GM20000 (cell line): Measurements from ENCODE around the gene MEGF6.

Experiments
- DNase-seq: peaks from one replicate; pipeline ENCODE4 v3.0.0; 2012; ENCODE audit warnings: low spot score
- CTCF ChIP-seq: IDR thresholded peaks from 2 replicates; pipeline ENCODE4 v1.5.1; 2012; ENCODE audit warnings: mild to moderate bottlenecking, control low read depth; ENCODE audit errors: extremely low read depth, missing control alignments

The MEGF6 gene

DNA sequence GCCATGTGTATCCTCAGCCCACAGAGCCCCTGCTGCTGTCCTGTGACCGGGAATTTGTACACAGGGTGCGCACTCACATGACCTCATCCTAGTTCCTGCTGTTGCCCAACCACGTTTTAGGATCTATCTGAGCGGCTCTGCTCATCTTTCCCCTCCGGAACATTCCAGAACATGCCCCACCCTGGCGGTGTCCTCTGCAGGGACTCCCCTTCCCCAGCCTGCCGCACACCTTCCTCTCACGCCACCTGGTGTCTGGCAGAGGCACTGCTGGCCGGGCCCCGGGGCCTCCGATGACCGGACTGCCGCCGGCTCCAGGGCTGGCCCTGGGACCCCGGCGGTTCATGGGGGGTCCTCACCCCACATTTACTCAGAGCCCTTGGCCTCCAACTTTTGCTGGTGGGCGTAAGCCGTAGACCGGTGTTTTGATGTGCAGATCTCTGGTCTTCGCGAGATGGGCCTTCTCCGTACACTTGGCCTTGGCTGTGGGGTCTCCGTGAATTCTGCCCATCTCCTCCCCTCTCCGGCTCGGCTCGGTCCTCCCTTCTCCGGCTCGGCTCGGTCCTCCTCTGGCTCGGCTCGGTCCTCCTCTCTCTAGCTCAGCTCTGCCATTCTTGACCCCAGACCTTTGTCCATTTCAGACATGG is 127.4 kb downstream of the MEGF6 start:
- TF ChIP-seq CTCF: peak; percentile 51
- DNase-seq: peak; percentile 79

GRCh38 chr1:3483380-3483779 is 127.9 kb downstream of the MEGF6 start:
- TF ChIP-seq CTCF: no peak
- no peak for DNase-seq

DNA sequence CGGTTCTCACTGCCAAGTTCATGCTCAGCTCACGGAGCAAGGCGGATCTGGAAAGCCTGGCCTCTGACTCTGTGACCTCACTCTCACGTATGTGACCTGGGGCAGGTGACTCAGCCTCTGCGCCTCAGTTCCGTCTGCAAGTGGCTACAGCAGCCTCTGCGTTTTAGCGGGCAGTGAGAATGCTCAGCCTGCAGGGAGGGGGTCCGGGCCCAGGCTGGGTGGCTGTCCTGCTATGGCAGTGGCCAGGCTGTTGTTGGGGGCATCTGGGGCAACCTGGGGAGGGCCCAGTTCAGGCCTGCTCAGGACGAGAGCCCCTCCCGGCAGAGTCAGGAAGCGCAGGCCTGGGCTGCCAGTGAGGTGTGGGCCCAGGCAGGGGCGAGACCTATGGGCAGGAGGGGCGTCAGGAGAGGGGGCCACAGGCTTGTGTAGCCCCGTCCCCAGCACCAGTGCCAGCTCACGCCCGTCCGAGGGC is 128.9 kb downstream of the MEGF6 start:
- no peak for TF ChIP-seq CTCF
- DNase-seq: no peak

DNA sequence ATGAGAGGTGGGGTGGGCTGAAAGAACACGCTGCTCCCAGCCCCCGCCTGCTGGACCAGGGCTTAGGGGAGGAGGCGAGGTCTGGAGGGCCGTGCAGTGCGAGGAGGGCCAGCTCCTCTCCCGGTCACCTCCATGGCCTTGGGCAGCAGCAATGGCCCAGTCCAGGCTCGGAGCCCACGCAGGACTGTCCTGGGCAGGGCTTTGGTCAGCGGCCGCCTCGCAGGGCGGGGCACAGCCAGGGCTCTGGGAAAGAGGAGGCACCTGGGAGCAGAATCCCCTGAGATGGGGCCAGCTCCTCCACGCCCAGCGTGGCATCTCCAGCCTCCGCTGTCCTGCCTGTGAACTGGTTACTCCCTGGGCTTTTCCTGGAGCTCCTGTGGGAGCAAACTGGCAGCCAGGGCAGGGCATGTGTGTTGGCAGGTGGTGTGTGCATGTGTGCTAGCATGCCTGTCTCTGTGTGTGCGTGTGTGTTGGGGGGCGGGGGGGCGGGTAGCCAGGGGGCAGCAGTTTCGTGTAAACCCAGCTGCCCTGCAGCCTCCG is 129.4 kb downstream of the MEGF6 start:
- TF ChIP-seq CTCF: no peak
- no peak for DNase-seq

GRCh38 chr1:3481046-3481445 is 130.3 kb downstream of the MEGF6 start:
- no peak for DNase-seq
- no peak for TF ChIP-seq CTCF

DNA sequence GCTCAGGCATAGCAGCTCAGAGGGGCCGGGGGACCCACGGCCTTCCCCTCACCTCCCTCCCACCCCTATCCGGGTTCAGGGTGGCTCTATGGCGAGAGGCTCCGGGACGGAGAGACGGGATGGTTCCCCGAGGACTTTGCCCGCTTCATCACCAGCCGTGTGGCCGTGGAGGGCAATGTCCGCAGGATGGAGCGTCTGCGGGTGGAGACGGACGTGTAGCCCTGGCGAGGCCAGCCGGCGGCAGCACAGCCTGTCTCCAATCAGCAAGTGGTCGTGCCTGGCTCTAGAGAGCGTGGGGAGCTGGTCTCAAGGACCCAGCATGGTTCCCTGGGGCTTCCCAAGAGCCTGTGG is 131.0 kb downstream of the MEGF6 start:
- TF ChIP-seq CTCF: no peak
- DNase-seq: no peak

DNA sequence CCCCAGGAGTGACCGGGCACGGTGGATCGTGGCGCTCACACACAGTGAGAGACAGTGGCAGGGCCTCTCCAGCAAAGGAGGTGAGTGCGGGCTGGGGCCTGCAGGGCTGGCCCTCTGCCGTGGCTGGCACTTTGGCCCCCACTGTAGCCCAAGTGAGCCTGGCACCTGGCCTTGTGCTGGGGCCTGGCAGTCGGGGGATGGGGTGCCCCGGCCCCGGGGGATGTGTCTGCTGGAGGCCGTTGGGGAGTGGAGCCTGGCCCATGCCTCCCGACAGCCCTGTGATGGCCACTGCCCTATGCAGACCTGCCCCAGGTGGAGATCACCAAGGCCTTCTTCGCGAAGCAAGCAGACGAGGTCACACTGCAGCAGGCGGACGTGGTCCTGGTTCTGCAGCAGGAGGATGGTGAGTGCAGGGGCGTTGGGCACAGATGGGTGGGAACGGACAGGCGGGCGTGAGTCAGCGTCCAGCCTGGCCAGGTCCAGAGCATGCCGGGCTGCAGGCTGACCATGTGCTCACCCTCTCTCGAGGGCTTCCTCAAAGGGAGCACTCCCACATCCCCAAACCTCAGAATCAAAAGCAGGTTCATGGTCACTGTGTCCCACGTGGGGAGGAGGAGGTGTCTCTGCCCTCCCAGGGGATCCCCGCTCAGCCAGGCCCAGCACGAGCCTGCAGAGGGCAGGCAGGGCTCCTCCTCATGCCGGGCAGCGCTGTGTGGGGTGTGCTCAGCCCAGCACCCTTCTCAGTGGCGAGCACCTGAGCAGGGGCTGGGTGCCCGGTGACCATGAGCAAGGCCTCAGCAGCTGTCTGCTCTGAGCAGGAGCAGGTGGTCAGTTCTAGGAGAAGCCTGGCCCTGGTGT is 131.6 kb downstream of the MEGF6 start:
- TF ChIP-seq CTCF: no peak
- DNase-seq: no peak
